Heart left ventricle (tissue), 16 donors: ENCODE results near the gene ORAI2. TPM values are rescaled to one million over a fixed set of nuclear protein-coding genes. Genes with fewer than 3 reads are reported as not detected.

ENCODE experiments used
- ATAC-seq, 4 donors: fragments of 200-7000 bp; cut with Tn5 transposase; one replicate each; pipeline ENCODE4 v1.9.1; 2020 to 2022; ENCODE audit warnings: moderate library complexity in 4 of 4, mild to moderate bottlenecking in 3 of 4, moderate number of reproducible peaks in 1 of 4
- DNase-seq, 5 donors: peaks; one replicate each; pipeline ENCODE4 v3.0.0-alpha.2; 2020
- H3K27ac ChIP-seq, 12 donors: fragments of 200-600 bp; sonication (generic) in 4 of 12; one replicate each; pipeline versions ENCODE4 v1.5.0 to v1.8.0; 2016 to 2022; ENCODE audit warnings: mild to moderate bottlenecking in 2 of 12
- H3K27me3 ChIP-seq, 9 donors: fragments of 200-600 bp; sonication (generic) in 2 of 9; one replicate each; pipeline versions ENCODE4 v1.5.1 to v1.8.0; 2016 to 2022; ENCODE audit warnings: mild to moderate bottlenecking in 3 of 9
- H3K36me3 ChIP-seq, 9 donors: fragments of 200-600 bp; sonication (generic) in 2 of 9; one replicate each; pipeline versions ENCODE4 v1.5.0 to v1.8.0; 2018 to 2022; ENCODE audit warnings: mild to moderate bottlenecking in 2 of 9
- H3K4me1 ChIP-seq, 12 donors: fragments of 200-600 bp; sonication (generic) in 4 of 12; one replicate each; pipeline versions ENCODE4 v1.5.0 to v1.8.0; 2016 to 2022; ENCODE audit warnings: mild to moderate bottlenecking in 3 of 12
- H3K4me3 ChIP-seq, 12 donors: fragments of 200-600 bp; sonication (generic) in 4 of 12; one replicate each; pipeline versions ENCODE4 v1.5.0 to v1.8.0; 2017 to 2022; ENCODE audit warnings: mild to moderate bottlenecking in 9 of 12, moderate library complexity in 4 of 12
- H3K9me3 ChIP-seq, 12 donors: fragments of 200-600 bp; sonication (generic) in 4 of 12; one replicate each; pipeline versions ENCODE4 v1.5.0 to v1.8.0; 2016 to 2022; ENCODE audit warnings: mild to moderate bottlenecking in 1 of 12
- CTCF ChIP-seq, 12 donors: fragments of 200-600 bp; sonication (generic) in 4 of 12; IDR thresholded peaks; one replicate each; pipeline versions ENCODE4 v1.5.0 to v1.8.0; 2018 to 2022; ENCODE audit warnings: antibody characterized with exemption in 12 of 12, mild to moderate bottlenecking in 5 of 12
- POLR2A ChIP-seq, 2 donors: fragments of 450-650 bp; IDR thresholded peaks; one replicate each; pipeline ENCODE4 v1.6.1; 2017; ENCODE audit warnings: antibody characterized with exemption in 2 of 2, mild to moderate bottlenecking in 2 of 2, moderate library complexity in 2 of 2
- WGBS, 4 donors: extraction: QIAGEN DNeasy Blood & Tissue Kit in 2 of 4; methylation state at CpG; one replicate each; pipeline versions ENCODE4 v1.1.5 to v1.1.7; 2013 to 2018; 5-methylcytosine and 5-hydroxymethylcytosine counted together
- intact Hi-C, 10 donors: fragments of 100-400 bp; cut with DNase I; formaldehyde crosslinking; loops; one replicate each; pipeline versions ENCODE4 v1.11.1 to v1.14.2; 2022
- polyA plus RNA-seq, 2 donors: library from polyadenylated mRNA; stranded (reverse); fragments of 200-250 nt; gene quantifications; one replicate each; pipeline ENCODE4 v1.2.3, GENCODE V29; 2013
- total RNA-seq, 9 donors: library from RNA; depleted of rRNA in 2 of 9; stranded (reverse); fragments of >200 nt in 2 of 9; fragmentation: NEBNext Ultra II Directional in 3 of 9; extraction: Animal tissue kit (Norgen Biotek cat#: 25700) in 3 of 9; gene quantifications; one replicate each; pipeline versions ENCODE4 v1.1.0 to v1.2.4, GENCODE V29; 2016 to 2023
- donor health status: ischemic (EF 13 %, LVEDD 7.1; RV severe dilation, severe dysfunction).
- donor health status: healthy with polysubstance abuse.
- donor health status: DM: no; HTN: yes; CAD: no.
- donor health status: DM: no; HTN: no; CAD: no.
- donor health status: ischemic (EF 25% LVEDD 6.9; RV normal size, moderate dysfunction).
- donor health status: ischemic (EF 25% LVEDD 5.7; RV mildly dilated, moderate dysfunction).
- donor health status: healthy.
- donor health status: DM: yes; HTN: yes; CAD: no.
- donor health status: ischemic (EF 35%, LVEDD 5.7; RV mildly dilated, moderate dysfunction).
- donor health status: nonischemic (EF 11% LVEDD 7.7; RV severe dilation, severe dysfunction).
- donor health status: DM: yes; HTN: yes; CAD: no.
- donor health status: PGD.
- donor health status: ischemic (EF 29% LVEDD 5.4; RV normal size, mild dysfunction).
- donor health status: nonischemic (EF 23%, LVEDD 6.1; RV moderate dilation, normal function).

The ORAI2 gene
- total and polyA plus RNA-seq, 11 donors = 1.1 to 22.0 (median 4.8) TPM

GRCh38 chr7:102417105-102417504 is 16.3 kb upstream of the ORAI2 start:
- TF ChIP-seq CTCF (IDR thresholded peaks at IDR 0.05) (no peak), POLR2A (IDR thresholded peaks at IDR 0.05) (no peak)
- H3K36me3 ChIP-seq = peaks cover 0 to 94% (median 79%) of the 10 kb centered on the region in 9 donors
- no peaks in the 10 kb centered on the region for H3K27me3 ChIP-seq
- H3K4me3 ChIP-seq = no peak overlapping the region
- 84 to 86% (median 86%) methylated on average over 3 of the region's 3 CpGs for WGBS, 4 donors
- no peaks in the 10 kb centered on the region for H3K9me3 ChIP-seq
- ATAC-seq (no peak), DNase-seq (no peak)
- intact Hi-C loops = loop anchor here in 1 of 10 donors (5.0 kb wide), 1 partner anchor 50 kb away; no protein-coding TSS in a partner anchor
- no peak overlapping the region for H3K27ac ChIP-seq
- H3K4me1 ChIP-seq = peaks cover 0 to 26% (median 6%) of the 10 kb centered on the region in 12 donors

GRCh38 chr7:102418592-102418991 is 14.8 kb upstream of the ORAI2 start:
- H3K27me3 ChIP-seq = no peaks in the 10 kb centered on the region
- H3K27ac ChIP-seq = no peak overlapping the region
- ATAC-seq = no peak
- peaks cover 0 to 98% (median 73%) of the 10 kb centered on the region in 9 donors for H3K36me3 ChIP-seq
- H3K9me3 ChIP-seq = no peaks in the 10 kb centered on the region
- no peak for DNase-seq
- intact Hi-C loops = loop anchor here in 1 of 10 donors (5.0 kb wide), 1 partner anchor 49 kb away; no protein-coding TSS in a partner anchor
- H3K4me1 ChIP-seq = peaks cover 0 to 26% (median 0%) of the 10 kb centered on the region in 12 donors
- no peak for TF ChIP-seq POLR2A (IDR thresholded peaks at IDR 0.05)
- TF ChIP-seq CTCF (IDR thresholded peaks at IDR 0.05) = no peak
- no peak overlapping the region for H3K4me3 ChIP-seq
- WGBS, 4 donors = 95 to 99% (median 96%) methylated on average over 5 of the region's 5 CpGs

- ATAC-seq (no peak), DNase-seq (no peak)
- H3K36me3 ChIP-seq = peaks cover 0 to 91% (median 63%) of the 10 kb centered on the region in 9 donors
- TF ChIP-seq POLR2A (IDR thresholded peaks at IDR 0.05) (no peak), CTCF (IDR thresholded peaks at IDR 0.05) (no peak)
- 93 to 95% (median 94%) methylated on average over 10 of the region's 10 CpGs for WGBS, 4 donors
- intact Hi-C loops = no loop called here
- H3K27me3 ChIP-seq = no peaks in the 10 kb centered on the region
- peaks cover 0 to 34% (median 0%) of the 10 kb centered on the region in 12 donors for H3K4me1 ChIP-seq
- no peaks in the 10 kb centered on the region for H3K9me3 ChIP-seq
- no peak overlapping the region for H3K4me3 ChIP-seq
- H3K27ac ChIP-seq = peak overlapping the region in 1 of 12 donors; percentile 46
These were observed 11.6 kb upstream of the ORAI2 start for GRCh38 chr7:102421706-102422240.

GRCh38 chr7:102424129-102424551 is 9.2 kb upstream of the ORAI2 start:
- TF ChIP-seq CTCF (IDR thresholded peaks at IDR 0.05) (no peak), POLR2A (IDR thresholded peaks at IDR 0.05) (no peak)
- H3K27me3 ChIP-seq = no peaks in the 10 kb centered on the region
- WGBS, 4 donors = 75 to 83% (median 81%) methylated on average over 9 to 12 of the region's 12 CpGs
- peaks cover 0 to 81% (median 50%) of the 10 kb centered on the region in 9 donors for H3K36me3 ChIP-seq
- no peaks in the 10 kb centered on the region for H3K9me3 ChIP-seq
- peaks cover 0 to 40% (median 0%) of the 10 kb centered on the region in 12 donors for H3K4me1 ChIP-seq
- intact Hi-C loops = no loop called here
- DNase-seq = no peak
- no peak for ATAC-seq
- H3K27ac ChIP-seq = peak overlapping the region in 1 of 12 donors; percentile 91
- H3K4me3 ChIP-seq = no peak overlapping the region
